ENCODE results near the gene DEPDC5.

The DEPDC5 gene

DNA sequence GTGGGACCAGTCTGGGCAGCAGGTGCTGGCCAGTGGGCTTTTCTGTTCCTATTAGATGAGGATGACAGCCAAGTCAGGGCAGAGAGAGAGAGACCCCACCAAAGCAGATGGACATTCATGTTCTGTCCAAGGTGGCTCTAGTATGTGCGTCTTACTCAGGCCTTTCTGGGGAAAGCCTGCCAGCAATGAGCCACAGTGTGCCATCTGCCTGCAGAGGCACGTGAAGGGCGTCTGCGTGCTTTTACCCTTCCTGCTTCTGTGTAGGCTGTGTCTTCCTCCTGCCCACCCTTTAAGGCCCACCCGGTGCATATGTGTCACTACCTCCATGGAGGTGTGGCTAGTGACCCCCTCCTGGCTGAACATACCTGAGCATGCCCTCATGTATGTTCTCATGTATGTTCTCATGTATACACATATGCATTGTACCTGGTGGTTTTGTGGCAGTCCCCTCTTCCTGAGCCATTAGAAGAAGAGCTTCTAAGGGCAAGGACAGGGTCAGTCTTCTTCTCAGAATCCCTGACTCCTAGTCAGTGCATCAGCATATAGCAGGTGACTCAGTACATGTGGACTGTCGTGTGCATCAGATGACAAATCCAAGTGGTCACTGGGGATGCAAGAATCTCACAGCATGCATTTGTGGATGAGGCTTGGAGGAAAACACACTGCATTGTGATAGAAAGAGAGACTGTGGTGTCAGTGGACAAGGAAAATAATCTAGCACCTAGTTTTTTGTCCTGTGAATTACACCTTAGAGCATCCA is 100.1 kb downstream of the DEPDC5 start:
- no peak for DNase-seq

DNA sequence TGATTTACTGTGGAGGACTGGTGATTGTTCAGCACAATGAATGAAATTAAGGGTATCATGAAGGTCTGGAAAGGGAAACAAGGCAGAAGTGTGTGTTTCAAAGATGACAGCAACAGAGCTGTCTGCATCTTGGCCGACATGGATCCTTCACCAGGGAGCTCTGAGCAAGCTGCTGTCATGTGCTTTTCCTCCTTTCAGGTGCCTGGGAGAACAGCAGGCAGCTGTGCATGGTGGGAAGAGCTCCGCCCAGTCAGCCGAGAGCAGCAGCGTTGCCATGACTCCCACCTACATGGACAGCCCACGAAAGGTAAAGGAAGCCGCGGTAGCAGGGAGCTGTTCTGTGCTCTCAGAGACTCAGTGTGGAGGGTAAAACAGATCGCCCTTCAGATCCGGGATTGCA is 103.4 kb downstream of the DEPDC5 start:
- DNase-seq, result peak; percentile 68

DNA sequence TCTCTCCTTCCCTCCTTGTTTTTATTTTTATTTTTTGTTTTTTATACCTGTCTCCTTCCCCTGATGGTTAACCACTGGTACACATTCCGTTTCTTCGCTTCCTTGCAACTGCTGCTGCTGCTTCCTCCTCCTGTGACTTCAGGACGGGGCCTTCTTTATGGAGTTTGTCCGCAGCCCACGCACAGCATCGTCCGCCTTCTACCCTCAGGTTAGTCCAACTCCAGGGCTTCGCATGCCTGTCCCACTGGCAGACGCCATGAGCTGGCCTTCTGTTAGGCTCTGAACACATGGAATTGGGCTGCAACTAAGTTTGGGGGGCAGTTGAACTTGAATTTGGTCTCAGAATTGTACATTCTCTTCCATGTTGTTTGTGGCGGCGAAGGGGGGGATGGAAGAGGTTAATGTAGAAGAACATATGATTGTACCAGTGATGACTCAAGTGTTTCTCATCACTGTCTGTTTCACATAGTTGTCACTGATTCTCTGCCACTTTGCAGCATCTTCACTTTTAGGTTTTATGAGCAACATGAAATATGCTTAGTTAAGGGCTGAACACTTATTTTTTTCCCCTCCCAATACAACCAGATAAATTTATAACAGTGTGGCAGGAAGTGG is 107.5 kb downstream of the DEPDC5 start:
- no peak for DNase-seq

DNA sequence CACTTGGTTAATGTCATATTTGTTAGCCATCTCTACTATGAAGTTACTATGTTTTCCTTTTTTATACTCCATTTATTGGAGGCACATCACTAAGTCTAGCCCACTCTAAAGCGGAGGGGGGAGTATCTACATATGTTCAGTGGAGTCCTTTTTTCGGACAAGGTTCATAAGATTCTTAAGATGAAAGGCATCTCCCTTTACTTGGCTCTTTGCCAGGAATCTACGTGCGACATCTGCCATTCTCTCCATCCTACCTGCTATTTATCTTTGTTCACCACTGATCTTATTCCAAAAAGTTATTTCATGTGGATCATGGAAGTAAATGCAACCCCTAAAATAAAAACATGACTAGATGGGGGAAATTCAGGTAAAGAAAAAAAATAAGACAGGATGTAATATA is 113.1 kb downstream of the DEPDC5 start:
- DNase-seq, result no peak

DNA sequence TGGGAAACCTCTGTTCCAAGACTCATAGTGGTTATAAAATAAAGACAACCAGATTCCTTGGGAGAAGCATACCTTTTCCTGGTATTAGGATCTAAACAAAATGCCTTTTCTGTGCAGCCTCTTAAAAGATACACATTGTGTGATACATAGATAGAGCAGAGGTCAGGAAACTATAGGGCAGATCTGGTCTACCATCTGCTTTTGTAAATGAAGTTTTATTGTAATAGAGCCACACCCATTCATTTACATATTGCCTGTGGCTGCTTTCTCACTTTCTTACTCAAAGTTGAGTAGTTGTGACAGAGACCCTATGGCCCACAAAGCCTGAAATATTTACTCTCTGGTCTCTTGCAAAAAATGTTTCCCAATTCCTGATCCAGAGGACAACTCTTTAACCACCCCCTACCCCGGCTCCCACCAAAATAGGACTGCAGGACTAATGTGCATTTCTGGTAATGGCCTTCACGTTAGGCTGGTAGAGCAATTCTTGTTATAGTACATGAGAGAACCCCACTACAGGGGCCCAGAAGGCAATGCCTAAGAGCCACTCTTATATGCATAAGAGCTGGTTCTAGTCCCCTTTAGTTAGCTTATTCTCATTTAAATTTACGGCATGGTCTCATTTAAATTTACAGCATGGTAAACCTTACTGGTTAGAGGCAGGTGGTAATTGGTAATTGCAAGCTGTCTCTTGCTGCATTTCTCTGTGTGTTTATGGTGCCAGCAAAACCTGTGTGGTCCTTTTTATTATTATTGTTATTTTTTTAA is 113.8 kb downstream of the DEPDC5 start:
- no peak for DNase-seq

DNA sequence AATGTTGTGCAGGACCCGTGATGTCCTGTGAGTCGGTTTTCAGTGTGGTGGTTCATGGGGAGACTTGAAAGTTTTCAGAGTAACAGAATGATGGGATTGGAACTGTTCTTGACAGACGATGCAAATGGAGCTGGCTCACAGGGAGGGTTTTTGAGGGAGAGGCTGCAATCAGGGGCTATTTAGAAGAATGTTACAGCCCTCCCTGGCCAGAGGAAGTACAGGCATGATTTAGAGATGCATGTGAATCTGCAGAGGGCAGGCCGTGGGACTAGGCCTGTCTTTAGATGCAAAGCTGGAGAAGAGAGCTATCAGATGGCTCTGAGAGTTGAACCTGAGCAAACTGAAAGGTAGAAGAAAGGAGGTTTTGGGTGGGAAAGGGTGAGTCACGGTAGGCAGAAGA is 115.9 kb downstream of the DEPDC5 start:
- DNase-seq, result no peak

DNA sequence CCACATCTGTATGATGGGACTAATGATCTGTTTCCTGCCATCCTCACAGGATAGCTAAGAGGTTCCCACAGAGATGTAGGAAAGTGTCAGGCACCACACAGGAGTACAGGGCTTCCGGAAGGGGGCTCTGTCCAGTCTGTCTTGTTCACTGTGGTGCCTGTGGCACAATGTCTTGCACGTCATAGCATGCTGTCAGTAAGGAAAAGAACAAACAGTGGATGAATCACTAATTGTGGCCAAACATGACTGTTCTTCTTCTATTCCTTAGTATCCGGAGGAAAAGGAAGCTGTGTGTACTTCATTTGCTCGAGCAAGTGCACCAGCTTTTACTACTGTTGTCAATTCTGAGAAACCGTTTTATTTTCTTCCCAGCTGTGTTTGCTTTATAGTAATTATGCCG is 117.1 kb downstream of the DEPDC5 start:
- DNase-seq, result no peak

DNA sequence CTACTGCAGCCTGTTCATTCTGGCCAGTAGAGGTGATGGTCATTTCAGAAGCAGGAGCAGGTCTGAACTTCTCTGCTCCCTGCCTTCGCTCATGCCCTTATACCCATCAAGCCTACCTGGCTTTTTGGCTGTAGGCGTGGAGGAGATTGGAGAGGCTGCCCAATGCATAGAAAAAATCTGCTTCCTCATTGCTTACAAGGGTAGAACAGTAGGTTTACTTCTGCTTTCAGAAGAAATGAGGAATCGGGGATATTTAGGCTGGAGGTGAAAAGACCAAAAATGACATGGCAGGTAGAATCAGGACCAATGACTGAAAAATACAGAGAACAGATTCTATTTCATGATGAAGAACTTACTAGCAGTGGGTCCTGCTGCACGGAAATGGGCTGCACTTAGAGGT is 117.7 kb downstream of the DEPDC5 start:
- no peak for DNase-seq

DNA sequence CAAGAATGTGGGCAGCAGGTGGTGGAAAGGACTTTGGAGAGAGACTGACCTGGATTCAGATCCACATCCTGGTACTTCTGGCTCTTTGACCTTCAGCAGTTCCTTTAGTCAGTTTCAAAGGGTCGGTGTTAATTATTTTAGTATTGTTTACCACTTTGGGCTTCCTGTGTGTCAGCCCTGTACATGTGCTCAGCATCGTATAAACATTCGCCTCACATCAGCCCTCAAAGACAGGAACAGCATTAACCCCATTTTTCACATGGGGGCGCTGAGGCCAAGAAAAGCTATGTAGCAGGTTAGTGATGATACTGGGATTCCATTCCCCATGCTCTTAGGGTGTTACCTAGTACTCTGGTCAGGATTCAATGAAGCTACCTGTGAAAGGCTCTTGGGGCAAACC is 118.4 kb downstream of the DEPDC5 start:
- no peak for DNase-seq

DNA sequence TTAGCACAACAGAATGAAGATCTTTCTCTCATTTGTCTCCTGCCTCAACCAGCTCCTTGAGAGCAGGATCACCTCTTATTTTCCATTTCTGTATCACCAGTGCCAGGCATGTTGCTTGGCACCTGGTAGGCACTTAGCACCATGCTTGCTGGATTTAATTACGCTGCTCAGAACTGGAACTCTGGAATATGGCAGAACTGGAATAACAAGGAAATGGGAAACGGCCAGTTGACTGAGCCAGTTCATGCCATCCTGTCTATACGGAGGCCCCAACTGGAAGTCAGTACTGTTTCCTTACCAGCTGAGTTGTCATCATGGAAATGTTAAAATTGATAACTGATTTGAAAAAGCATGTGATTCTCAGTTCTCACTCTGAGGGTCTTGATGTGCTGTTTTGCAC is 121.0 kb downstream of the DEPDC5 start:
- DNase-seq, result no peak

DNA sequence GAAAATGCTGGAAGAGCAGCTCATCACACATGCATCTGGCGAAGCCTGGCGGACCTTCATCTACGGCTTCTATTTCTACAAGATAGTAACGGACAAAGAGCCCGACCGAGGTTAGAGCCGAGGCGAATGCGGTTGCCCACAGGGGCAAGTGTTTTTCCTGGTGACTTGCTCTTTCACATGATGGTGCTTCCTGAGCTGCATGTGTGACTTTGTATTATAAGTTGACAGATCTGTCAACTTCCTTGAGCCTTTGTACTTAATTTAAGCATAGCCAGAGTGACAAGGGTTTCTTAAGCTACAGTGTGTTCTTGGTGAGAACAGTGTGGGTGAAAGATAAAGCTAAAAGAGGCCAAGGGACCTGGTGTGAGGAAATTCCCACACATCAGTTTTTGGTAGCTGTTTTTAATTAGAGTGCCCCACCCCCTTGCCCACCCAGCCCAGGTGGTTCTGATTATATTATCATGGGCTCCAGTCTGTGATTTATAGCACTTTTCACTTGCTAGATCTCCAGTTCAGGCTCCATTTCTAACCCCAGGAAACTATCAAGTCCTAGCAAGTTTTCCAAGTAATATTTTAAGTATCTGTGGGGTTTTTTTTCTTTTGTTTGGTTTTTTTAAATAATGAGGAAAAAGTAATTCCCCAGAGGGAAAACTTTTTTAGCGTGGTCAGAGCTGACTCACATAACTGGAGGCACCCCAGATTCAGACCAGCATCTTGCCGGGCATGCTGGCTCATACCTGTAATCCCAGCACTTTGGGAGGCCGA is 122.5 kb downstream of the DEPDC5 start:
- no peak for DNase-seq

DNA sequence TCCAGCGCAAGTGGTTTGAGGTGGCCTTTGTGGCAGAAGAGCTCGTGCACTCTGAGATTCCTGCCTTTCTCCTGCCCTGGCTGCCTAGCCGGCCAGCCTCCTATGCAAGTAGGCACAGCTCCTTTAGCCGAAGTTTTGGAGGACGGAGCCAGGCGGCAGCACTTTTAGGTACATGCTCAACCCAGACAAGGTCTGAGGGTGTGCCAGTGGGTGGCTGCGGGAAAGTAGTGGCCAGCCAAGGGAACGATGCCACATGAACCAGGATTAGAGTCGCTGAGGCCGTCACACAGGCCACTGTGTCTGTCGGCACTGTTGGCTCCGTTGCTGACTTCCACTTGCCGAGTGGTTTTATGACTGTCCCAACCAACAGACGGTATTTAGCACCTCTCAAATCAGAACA is 125.8 kb downstream of the DEPDC5 start:
- no peak for DNase-seq

DNA sequence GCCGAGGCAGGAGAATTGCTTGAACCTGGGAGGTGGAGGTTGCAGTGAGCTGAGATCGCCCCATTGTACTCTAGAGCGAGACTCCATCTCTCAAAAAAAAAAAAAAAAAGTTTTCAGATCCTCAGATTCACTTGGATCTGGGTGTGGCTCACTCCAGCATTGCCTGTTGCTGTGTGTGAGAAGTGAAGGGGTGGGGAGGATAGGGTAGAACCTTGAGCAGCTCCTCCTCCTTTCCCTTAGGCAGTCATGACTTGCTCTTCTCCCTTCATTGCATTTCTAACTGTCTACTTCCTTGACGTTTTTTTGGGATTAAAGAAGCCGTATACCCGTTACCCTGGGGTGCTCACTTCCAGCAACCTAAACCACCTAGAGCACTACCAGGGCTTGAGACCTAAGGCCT is 127.4 kb downstream of the DEPDC5 start:
- no peak for DNase-seq

DNA sequence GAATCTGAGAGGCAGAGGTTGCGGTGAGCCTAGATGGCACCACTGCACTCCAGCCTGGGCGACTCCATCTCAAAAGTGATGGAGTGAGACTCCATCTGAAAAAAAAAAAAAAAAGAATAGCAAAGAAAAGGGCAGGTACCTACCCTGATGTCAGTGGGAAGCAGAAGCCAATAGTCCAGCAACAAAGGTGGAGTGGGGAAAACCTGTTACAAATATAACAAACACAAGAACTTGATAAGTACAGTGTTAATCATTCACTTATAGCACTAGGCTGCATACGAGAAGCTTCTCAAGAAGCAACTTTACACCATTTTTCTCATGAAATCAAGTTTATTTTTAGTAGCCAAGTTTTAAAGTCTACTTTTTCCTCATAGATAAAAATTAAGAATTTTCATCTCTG is 128.0 kb downstream of the DEPDC5 start:
- DNase-seq, result no peak

DNA sequence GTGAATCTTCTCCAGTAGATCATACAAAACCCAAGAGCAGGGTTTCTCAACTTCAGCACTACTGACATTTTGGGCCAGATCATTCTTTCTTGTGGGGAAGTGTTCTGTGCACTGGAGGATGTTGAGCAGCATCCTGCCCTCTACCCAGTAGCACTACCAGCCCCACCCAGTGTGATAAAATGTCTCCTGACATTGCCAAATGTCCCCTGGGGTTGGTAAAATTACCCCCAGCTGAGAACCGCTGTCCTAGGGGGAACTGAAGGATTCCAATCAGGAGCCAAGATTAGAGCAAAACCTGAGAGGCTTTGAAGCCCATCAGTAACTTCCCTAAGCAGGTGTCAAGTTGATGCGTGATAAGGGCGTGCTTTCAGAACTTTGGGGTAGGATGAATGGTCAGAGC is 129.2 kb downstream of the DEPDC5 start:
- DNase-seq, result no peak

DNA sequence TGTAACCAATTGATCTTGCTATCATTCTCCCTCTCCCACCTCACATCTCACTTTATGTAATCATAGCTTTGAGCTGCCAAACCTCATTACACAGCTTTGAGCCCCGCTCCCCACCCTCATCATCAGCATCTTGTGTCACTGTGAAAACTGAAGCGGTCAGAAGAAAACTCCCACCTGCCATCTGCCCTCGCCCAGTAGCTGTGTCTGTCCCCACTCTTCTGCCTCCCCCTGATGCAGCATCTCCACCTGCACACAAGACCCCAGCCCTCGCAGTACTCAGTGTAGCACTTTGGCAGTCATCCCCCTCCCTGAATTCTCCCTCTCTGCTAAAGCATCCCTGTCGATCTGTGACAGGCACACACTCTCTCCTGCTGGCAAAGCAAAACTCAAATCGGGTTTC is 130.2 kb downstream of the DEPDC5 start:
- no peak for DNase-seq

DNA sequence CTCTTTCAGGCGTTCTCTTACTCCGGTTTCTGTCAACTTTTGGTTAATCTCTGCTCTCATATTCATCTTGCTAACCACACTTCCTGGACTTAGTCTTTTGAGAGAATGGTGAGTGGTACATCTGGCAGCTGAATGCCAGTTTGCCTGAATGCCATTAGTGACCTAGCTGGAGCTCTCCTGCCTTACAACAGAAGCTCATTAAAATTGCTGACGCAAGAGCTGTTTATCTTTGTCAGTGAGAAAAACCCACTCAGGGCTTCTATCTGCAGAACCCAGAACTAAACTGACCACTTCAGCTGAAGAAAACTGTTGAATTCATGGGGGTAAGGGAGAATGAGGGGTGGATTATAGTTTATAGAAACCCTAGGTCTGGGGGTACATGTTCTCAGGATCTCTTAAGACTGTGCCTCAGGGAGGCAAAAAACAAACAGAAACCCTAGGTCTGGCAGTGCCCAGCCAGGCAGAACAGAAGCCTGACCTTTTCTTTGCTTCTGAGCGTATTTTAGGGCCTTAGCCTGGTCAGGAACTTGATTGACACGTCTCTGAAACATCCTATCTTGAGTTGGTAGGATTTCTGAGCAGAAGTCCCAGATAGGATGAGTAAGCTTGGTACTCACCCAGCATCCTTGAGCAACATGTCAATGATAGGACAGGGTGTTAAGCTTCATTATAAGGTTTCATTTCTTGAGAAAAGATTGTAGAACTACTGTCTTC is 137.7 kb downstream of the DEPDC5 start:
- DNase-seq, result peak; percentile 1

DNA sequence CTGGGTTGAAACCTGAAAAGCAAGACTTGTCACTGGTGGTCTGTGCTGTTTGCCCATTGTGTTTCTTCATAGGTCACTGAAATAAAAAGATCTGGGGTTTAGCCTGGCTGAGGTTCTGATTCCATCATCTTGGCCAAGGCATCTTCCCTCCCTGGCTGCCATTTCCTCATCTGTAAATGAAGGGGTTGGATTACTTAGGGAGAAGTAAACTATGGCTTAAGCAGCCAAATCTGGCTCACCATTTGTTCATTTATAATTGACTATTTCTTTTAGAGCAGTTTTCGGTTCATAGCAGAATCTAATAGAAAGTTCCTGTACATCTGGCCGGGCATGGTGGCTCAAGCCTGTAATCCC is 138.2 kb downstream of the DEPDC5 start:
- DNase-seq, result no peak

DNA sequence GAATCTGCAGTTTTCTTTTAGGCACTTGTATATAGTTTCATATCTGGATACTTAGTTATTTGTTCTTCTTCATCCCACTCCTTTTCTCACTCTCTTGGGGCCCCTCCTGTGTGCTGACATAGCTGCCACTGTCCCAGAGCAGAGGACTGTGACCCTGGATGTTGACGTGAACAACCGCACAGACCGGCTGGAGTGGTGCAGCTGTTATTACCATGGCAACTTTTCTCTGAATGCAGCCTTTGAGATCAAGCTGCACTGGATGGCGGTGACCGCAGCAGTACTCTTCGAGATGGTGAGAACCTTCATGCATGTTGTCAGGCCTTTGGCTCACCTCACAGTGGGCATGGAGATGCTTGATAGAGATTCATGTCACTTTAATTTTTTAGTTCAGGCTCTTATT is 139.6 kb downstream of the DEPDC5 start:
- DNase-seq, result no peak

DNA sequence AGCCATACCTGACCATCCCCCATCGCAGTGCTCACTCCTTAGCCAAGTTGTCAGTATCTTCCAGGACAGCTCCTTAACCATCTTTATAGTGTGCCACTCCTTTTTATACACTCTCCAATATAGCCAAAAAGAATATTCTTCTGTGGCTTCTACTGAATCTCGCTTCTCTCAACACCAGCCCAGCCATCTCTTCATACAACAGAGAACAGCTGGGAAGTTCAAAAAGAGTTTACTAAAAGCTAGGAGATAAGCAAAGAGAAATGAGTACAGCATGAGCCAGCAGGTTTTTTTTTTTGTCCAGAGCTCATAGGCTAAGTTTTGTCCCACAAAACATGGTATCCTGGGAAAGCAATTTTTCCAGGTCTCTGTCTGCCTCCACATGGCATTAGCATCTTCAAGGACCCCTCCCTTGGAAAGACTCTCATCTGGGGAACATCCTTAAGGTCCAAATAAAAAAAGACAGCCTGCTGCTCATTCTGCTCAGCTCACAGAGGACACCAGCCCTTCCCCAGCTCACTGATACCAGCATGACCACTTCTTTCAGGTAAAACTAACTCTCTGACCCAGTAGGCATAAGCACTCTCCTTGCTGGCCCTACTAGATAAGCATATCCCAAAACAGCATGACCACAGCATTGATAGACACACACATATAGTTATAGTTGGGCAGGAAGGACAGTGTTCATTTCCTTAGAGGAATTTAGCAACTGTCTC is 141.7 kb downstream of the DEPDC5 start:
- no peak for DNase-seq

DNA sequence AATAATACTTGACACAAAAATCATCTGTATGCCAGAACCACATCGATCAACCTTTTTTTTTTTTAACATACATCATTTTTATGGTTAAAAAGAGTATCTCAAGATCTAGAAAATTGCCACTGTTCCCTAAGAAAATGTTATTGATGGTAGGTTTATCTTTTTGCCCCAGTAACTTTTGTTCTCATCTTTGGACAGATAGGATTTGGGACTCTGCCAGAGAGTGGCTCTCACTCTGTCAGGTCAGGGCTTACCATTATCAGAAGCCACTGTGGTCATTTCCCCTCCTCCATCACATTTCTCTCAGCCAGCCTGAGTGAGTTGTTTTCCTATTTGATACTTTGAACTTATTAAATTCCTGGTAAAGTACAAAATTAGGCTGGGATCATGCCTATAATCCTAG is 142.7 kb downstream of the DEPDC5 start:
- no peak for DNase-seq
